Liver (tissue), 9 donors: ENCODE measurements around the gene CDK19. TPM values are rescaled to one million over a fixed set of nuclear protein-coding genes. Genes with fewer than 3 reads are reported as not detected.

Experiments
- DNase-seq: peaks from one replicate; pipeline ENCODE4 v3.0.0-alpha.2; 2017; ENCODE audit warnings: low spot score
- H3K27ac ChIP-seq, 2 donors: one replicate each; pipeline ENCODE4 v1.7.0; 2013; ENCODE audit warnings: inconsistent platforms in 2 of 2, low read length in 2 of 2, control low read depth in 1 of 2, low read depth in 1 of 2, mild to moderate bottlenecking in 1 of 2
- H3K27me3 ChIP-seq, 4 donors: one replicate each; pipeline versions ENCODE4 v1.6.1 to v1.7.0; 2013; ENCODE audit warnings: low read length in 3 of 4, inconsistent platforms in 1 of 4, mild to moderate bottlenecking in 1 of 4, moderate library complexity in 1 of 4; ENCODE audit not compliant: control insufficient read depth in 4 of 4, insufficient read depth in 4 of 4
- H3K36me3 ChIP-seq, 4 donors: one replicate each; pipeline versions ENCODE4 v1.6.1 to v1.7.0; 2013; ENCODE audit warnings: low read length in 3 of 4, mild to moderate bottlenecking in 3 of 4, low read depth in 1 of 4, moderate library complexity in 1 of 4; ENCODE audit not compliant: control insufficient read depth in 4 of 4, insufficient read depth in 3 of 4
- H3K4me1 ChIP-seq, 4 donors: one replicate each; pipeline versions ENCODE4 v1.6.1 to v1.7.0; 2013; ENCODE audit warnings: low read length in 3 of 4, mild to moderate bottlenecking in 3 of 4, moderate library complexity in 1 of 4; ENCODE audit not compliant: control insufficient read depth in 4 of 4, insufficient read depth in 4 of 4
- H3K4me3 ChIP-seq, 3 donors: one replicate each; pipeline versions ENCODE4 v1.6.1 to v1.7.0; 2013; ENCODE audit warnings: low read length in 3 of 3, control low read depth in 1 of 3, low read depth in 1 of 3, mild to moderate bottlenecking in 1 of 3
- H3K9ac ChIP-seq, 2 donors: one replicate each; pipeline ENCODE4 v1.7.0; 2013; ENCODE audit warnings: low read length in 2 of 2, mild to moderate bottlenecking in 2 of 2, moderate library complexity in 2 of 2, control low read depth in 1 of 2, low read depth in 1 of 2
- H3K9me3 ChIP-seq, 4 donors: one replicate each; pipeline versions ENCODE4 v1.6.1 to v1.7.0; 2013; ENCODE audit warnings: low read length in 3 of 4; ENCODE audit not compliant: control insufficient read depth in 4 of 4
- ATF3 ChIP-seq: IDR thresholded peaks from 2 replicates; pipeline ENCODE4 v1.6.1; 2016; ENCODE audit warnings: antibody characterized with exemption
- CTCF ChIP-seq: fragments of 150-350 bp; IDR thresholded peaks from 2 replicates; pipeline ENCODE4 v1.5.1; 2017; ENCODE audit warnings: improper control_type of control experiment, low read depth, low read length; ENCODE audit not compliant: missing input control
- FOXA1 ChIP-seq: IDR thresholded peaks from 2 replicates; pipeline ENCODE4 v1.6.1; 2016; ENCODE audit warnings: antibody characterized with exemption
- FOXA2 ChIP-seq: IDR thresholded peaks from 2 replicates; pipeline ENCODE4 v1.6.1; 2016; ENCODE audit warnings: antibody characterized with exemption
- GABPA ChIP-seq, 2 donors: IDR thresholded peaks in 1 of 2; conservative IDR thresholded peaks in 1 of 2; 2 replicates each; pipeline ENCODE4 v1.6.1; 2016; ENCODE audit warnings: antibody characterized with exemption in 2 of 2, mild to moderate bottlenecking in 1 of 2, moderate library complexity in 1 of 2
- HNF4A ChIP-seq, 2 donors: conservative IDR thresholded peaks; 2 replicates each; pipeline ENCODE4 v1.6.1; 2016; ENCODE audit warnings: antibody characterized with exemption in 2 of 2, mild to moderate bottlenecking in 2 of 2
- HNF4G ChIP-seq: IDR thresholded peaks from 2 replicates; pipeline ENCODE4 v1.6.1; 2016; ENCODE audit warnings: antibody characterized with exemption
- JUND ChIP-seq, 2 donors: IDR thresholded peaks; 2 replicates each; pipeline ENCODE4 v1.6.1; 2016; ENCODE audit warnings: antibody characterized with exemption in 2 of 2
- MAX ChIP-seq: IDR thresholded peaks from 2 replicates; pipeline ENCODE4 v1.6.1; 2016; ENCODE audit warnings: antibody characterized with exemption
- NR2F2 ChIP-seq: IDR thresholded peaks from 2 replicates; pipeline ENCODE4 v1.6.1; 2016; ENCODE audit warnings: antibody characterized with exemption
- RAD21 ChIP-seq, 2 donors: IDR thresholded peaks; 2 replicates each; pipeline ENCODE4 v1.6.1; 2016; ENCODE audit warnings: antibody characterized with exemption in 2 of 2, mild to moderate bottlenecking in 2 of 2
- REST ChIP-seq: IDR thresholded peaks from 2 replicates; pipeline ENCODE4 v1.6.1; 2016; ENCODE audit warnings: antibody characterized with exemption, mild to moderate bottlenecking
- RXRA ChIP-seq, 2 donors: IDR thresholded peaks; 2 replicates each; pipeline ENCODE4 v1.6.1; 2017 to 2018; ENCODE audit warnings: antibody characterized with exemption in 2 of 2, mild to moderate bottlenecking in 1 of 2
- SP1 ChIP-seq: IDR thresholded peaks from 2 replicates; pipeline ENCODE4 v1.6.1; 2018; ENCODE audit warnings: antibody characterized with exemption, mild to moderate bottlenecking
- TAF1 ChIP-seq: conservative IDR thresholded peaks from 2 replicates; pipeline ENCODE4 v1.6.1; 2016; ENCODE audit warnings: antibody characterized with exemption, mild to moderate bottlenecking
- YY1 ChIP-seq: IDR thresholded peaks from 2 replicates; pipeline ENCODE4 v1.6.1; 2016; ENCODE audit warnings: antibody characterized with exemption, mild to moderate bottlenecking
- ZBTB33 ChIP-seq: IDR thresholded peaks from 2 replicates; pipeline ENCODE4 v1.6.1; 2016; ENCODE audit warnings: antibody characterized with exemption
- WGBS: extraction: QIAGEN DNeasy Blood & Tissue Kit; methylation state at CpG from one replicate; pipeline ENCODE4 v1.1.7; 2013; 5-methylcytosine and 5-hydroxymethylcytosine counted together
- polyA plus RNA-seq, 2 donors: library from polyadenylated mRNA; stranded (reverse) in 1 of 2; unstranded in 1 of 2; fragments of 200-250 nt in 1 of 2; fragments of >200 nt in 1 of 2; fragmentation: Nextera tagmentation in 1 of 2; extraction: Ambion mirVana in 1 of 2; gene quantifications; one replicate each; pipeline versions ENCODE4 v1.2.1 to v1.2.3, GENCODE V29; 2013 to 2015
- total RNA-seq, 2 donors: library from RNA; depleted of rRNA; stranded (reverse); fragments of >200 nt; gene quantifications; one replicate each; pipeline ENCODE4 v1.2.3, GENCODE V29; 2014
- donor health status: healthy.
- donor health status: healthy.
- donor health status: healthy.
- donor health status: healthy.
- donor health status: healthy.

The CDK19 gene
- total and polyA plus RNA-seq, 4 donors = 1.8 to 7.6 (median 3.9) TPM

- Histone ChIP-seq H3K9ac (no peak overlapping the region), H3K9me3 (no peaks in the 10 kb centered on the region), H3K27ac (no peak overlapping the region), H3K36me3 (peaks cover 0 to 5% (median 1%) of the 10 kb centered on the region in 4 donors), H3K4me3 (no peak overlapping the region), H3K4me1 (no peaks in the 10 kb centered on the region), H3K27me3 (no peaks in the 10 kb centered on the region)
- no peak for DNase-seq
- TF ChIP-seq RAD21 (IDR thresholded peaks at IDR 0.05) = no peak
- TF ChIP-seq HNF4A (conservative IDR thresholded peaks at IDR 0.05) = no peak
- TF ChIP-seq TAF1 = no peak
- TF ChIP-seq NR2F2 = no peak
- no peak for TF ChIP-seq CTCF
- no peak for TF ChIP-seq YY1
- TF ChIP-seq FOXA2 = no peak
- TF ChIP-seq ZBTB33 = no peak
- TF ChIP-seq RXRA (IDR thresholded peaks at IDR 0.05) = no peak
- TF ChIP-seq JUND (IDR thresholded peaks at IDR 0.05) = no peak
- no peak for TF ChIP-seq HNF4G
- 92% methylated on average over 2 of the region's 2 CpGs for WGBS
These were observed 186.1 kb downstream of the CDK19 start for GRCh38 chr6:110629153-110629552.

GRCh38 chr6:110628330-110628729, 186.9 kb downstream of the CDK19 start:
- peaks cover 0 to 5% (median 1%) of the 10 kb centered on the region in 4 donors for H3K36me3 ChIP-seq
- DNase-seq = no peak
- H3K4me3 ChIP-seq = no peak overlapping the region
- no peak overlapping the region for H3K27ac ChIP-seq
- H3K27me3 ChIP-seq = no peaks in the 10 kb centered on the region
- WGBS = 96% methylated on average over 5 of the region's 5 CpGs
- TF ChIP-seq SP1 (no peak), NR2F2 (no peak), FOXA1 (no peak), ZBTB33 (no peak), GABPA (IDR thresholded peaks at IDR 0.05 in 1 of 2, conservative IDR thresholded peaks at IDR 0.05 in 1 of 2) (no peak), CTCF (no peak), REST (no peak), RAD21 (IDR thresholded peaks at IDR 0.05) (no peak), FOXA2 (no peak), RXRA (IDR thresholded peaks at IDR 0.05) (no peak), ATF3 (no peak), HNF4G (no peak), YY1 (no peak), JUND (IDR thresholded peaks at IDR 0.05) (no peak), MAX (no peak), TAF1 (no peak), HNF4A (conservative IDR thresholded peaks at IDR 0.05) (no peak)
- H3K4me1 ChIP-seq = no peaks in the 10 kb centered on the region
- H3K9me3 ChIP-seq = no peaks in the 10 kb centered on the region
- H3K9ac ChIP-seq = no peak overlapping the region
